ENCODE results near the gene TUBA3E.
"Not testable (repeated sequence)": the region's sequence is repeated elsewhere in the genome, so short reads cannot be mapped to it uniquely, and the experiment has no call there.

DNA sequence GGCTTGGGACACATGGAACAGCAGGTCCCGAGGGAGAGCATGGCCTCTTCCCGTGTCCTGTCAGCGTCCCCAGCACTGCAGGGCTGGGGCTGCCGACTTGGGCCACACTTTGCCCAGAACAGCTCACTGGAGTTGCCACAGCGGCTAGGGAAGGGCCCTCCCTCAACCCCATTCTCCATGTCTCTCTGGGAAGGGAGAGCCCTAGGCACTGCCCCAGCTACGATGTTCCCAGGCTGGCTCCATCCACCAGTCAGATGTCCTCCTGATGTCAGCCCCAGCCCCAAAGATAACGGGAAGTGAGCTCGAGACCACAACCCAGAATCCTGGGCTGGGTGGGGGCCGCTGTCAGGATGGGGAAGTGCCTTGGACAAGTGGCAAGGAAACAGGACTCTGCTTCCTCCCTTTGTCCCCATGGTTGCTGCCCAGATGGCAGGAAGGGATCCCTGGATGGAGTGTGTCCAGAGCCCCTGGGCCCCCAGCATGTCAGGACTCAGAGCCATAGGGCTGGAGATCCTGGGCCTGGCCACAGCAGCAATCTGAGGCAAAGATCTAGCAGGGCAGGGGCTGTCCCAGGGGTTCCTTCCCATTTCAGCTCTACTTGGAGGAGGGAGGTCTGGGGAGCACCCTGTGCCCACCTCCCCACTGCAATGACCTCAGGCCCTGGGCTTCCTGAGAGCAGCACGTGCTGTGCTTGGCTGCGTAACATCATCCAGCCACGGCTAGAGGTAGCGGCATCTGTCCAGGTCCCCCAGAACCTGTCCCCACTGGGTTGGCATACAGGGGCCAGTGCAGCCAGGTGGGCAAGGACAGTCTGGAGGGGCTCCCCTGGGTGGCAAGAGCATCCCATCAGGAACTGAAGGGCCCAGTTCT is 55.6 kb downstream of the TUBA3E start:
- TF ChIP-seq POLR2AphosphoS5 (IDR thresholded peaks at IDR 0.05; ENCODE audit: low read depth, low read length); POLR2A (IDR thresholded peaks at IDR 0.05; ENCODE audit: low read depth, low read length); TAF1 (IDR thresholded peaks at IDR 0.05; ENCODE audit: borderline replicate concordance, low read depth, low read length): not testable (repeated sequence)
